HepG2 (cell line): Measurements from ENCODE around the gene DSTN. TPM values are rescaled to one million over a fixed set of nuclear protein-coding genes. Genes with fewer than 3 reads are reported as not detected.

ENCODE experiments used
- CBFB ChIP-seq: sonication (generic); formaldehyde crosslinking; IDR thresholded peaks from 2 replicates; pipeline ENCODE4 v1.4.0; 2020; ENCODE audit warnings: missing genetic modification reagents
- FOXA3 ChIP-seq: IDR thresholded peaks from 2 replicates; pipeline ENCODE4 v1.6.1; 2016; ENCODE audit warnings: missing genetic modification reagents, missing compliant biosample characterization
- FOXJ3 ChIP-seq: sonication (generic); formaldehyde crosslinking; IDR thresholded peaks from 2 replicates; pipeline ENCODE4 v1.4.0; 2020; ENCODE audit warnings: missing genetic modification reagents, mild to moderate bottlenecking, borderline replicate concordance
- HDAC1 ChIP-seq: sonication (generic); formaldehyde crosslinking; IDR thresholded peaks from 2 replicates; pipeline ENCODE4 v1.5.1; 2020; ENCODE audit warnings: mild to moderate bottlenecking, missing genetic modification reagents
- KDM4B ChIP-seq: sonication (generic); formaldehyde crosslinking; IDR thresholded peaks from 2 replicates; pipeline ENCODE4 v1.4.0; 2020; ENCODE audit warnings: missing genetic modification reagents
- MEF2D ChIP-seq: sonication (generic); formaldehyde crosslinking; IDR thresholded peaks from 2 replicates; pipeline ENCODE4 v1.5.1; 2020; ENCODE audit warnings: mild to moderate bottlenecking, missing genetic modification reagents
- NCOA2 ChIP-seq: sonication (generic); formaldehyde crosslinking; IDR thresholded peaks from 2 replicates; pipeline ENCODE4 v1.8.0; 2022; ENCODE audit warnings: inconsistent platforms
- NFE2 ChIP-seq: sonication (generic); formaldehyde crosslinking; IDR thresholded peaks from 2 replicates; pipeline ENCODE4 v1.4.0; 2020; ENCODE audit warnings: missing genetic modification reagents
- NR2F6 ChIP-seq, 2 experiments: IDR thresholded peaks; 2 replicates each; pipeline ENCODE4 v1.6.1; 2016; ENCODE audit warnings: antibody characterized with exemption in 1 of 2, mild to moderate bottlenecking in 1 of 2
- RFXANK ChIP-seq: IDR thresholded peaks from 2 replicates; pipeline ENCODE4 v1.6.1; 2016
- RFXAP ChIP-seq: sonication (generic); formaldehyde crosslinking; IDR thresholded peaks from 2 replicates; pipeline ENCODE4 v1.4.0; 2020; ENCODE audit warnings: missing genetic modification reagents, borderline replicate concordance
- SMAD3 ChIP-seq: sonication (generic); formaldehyde crosslinking; IDR thresholded peaks from 2 replicates; pipeline ENCODE4 v1.4.0; 2020; ENCODE audit warnings: missing genetic modification reagents
- SOX13 ChIP-seq, 3 experiments: fragments of 450-650 bp in 1 of 3; sonication (generic) in 1 of 3; formaldehyde crosslinking in 1 of 3; IDR thresholded peaks in 2 of 3; conservative IDR thresholded peaks in 1 of 3; 2 replicates each; pipeline versions ENCODE4 v1.5.0 to v1.6.1; 2016 to 2020; ENCODE audit warnings: antibody characterized with exemption in 1 of 3, mild to moderate bottlenecking in 1 of 3, missing compliant biosample characterization in 1 of 3, missing genetic modification reagents in 1 of 3, moderate library complexity in 1 of 3
- TARDBP ChIP-seq: sonication (generic); formaldehyde crosslinking; IDR thresholded peaks from 2 replicates; pipeline ENCODE4 v1.8.0; 2022; ENCODE audit warnings: mild to moderate bottlenecking, missing genetic modification reagents
- TEAD3 ChIP-seq: optimal IDR thresholded peaks from 2 replicates; pipeline ENCODE3; 2016; ENCODE audit warnings: borderline replicate concordance
- TGIF2 ChIP-seq: IDR thresholded peaks from 2 replicates; pipeline ENCODE4 v1.6.1; 2016; ENCODE audit warnings: control low read depth, missing compliant biosample characterization
- XRCC5 ChIP-seq: fragments of 200-400 bp; formaldehyde crosslinking; optimal IDR thresholded peaks from 2 replicates; pipeline ENCODE3; 2017; ENCODE audit warnings: mild to moderate bottlenecking, low read length
- YEATS2 ChIP-seq: sonication (generic); formaldehyde crosslinking; IDR thresholded peaks from 2 replicates; pipeline ENCODE4 v1.4.0; 2020; ENCODE audit warnings: missing genetic modification reagents, borderline replicate concordance
- ZFP36 ChIP-seq: fragments of 150-350 bp; IDR thresholded peaks from 2 replicates; pipeline ENCODE4 v1.6.1; 2018; ENCODE audit warnings: borderline replicate concordance, low read length, low read depth; ENCODE audit not compliant: partially characterized antibody
- ZMAT3 ChIP-seq: sonication (generic); formaldehyde crosslinking; conservative IDR thresholded peaks from 2 replicates; pipeline ENCODE4 v1.7.0; 2021; ENCODE audit warnings: missing genetic modification reagents
- ZNF225 ChIP-seq: sonication (generic); formaldehyde crosslinking; IDR thresholded peaks from 2 replicates; pipeline ENCODE4 v1.4.0; 2020; ENCODE audit warnings: mild to moderate bottlenecking, missing genetic modification reagents
- ZNF335 ChIP-seq: sonication (generic); formaldehyde crosslinking; IDR thresholded peaks from 2 replicates; pipeline ENCODE4 v1.4.0; 2020; ENCODE audit warnings: missing genetic modification reagents
- ZNF33A ChIP-seq: sonication (generic); formaldehyde crosslinking; IDR thresholded peaks from 2 replicates; pipeline ENCODE4 v1.5.1; 2020; ENCODE audit warnings: missing genetic modification reagents, mild to moderate bottlenecking, moderate library complexity, borderline replicate concordance
- ZNF83 ChIP-seq: sonication (generic); formaldehyde crosslinking; IDR thresholded peaks from 2 replicates; pipeline ENCODE4 v1.4.0; 2020; ENCODE audit warnings: missing genetic modification reagents, mild to moderate bottlenecking, borderline replicate concordance
- ZSCAN31 ChIP-seq: sonication (generic); formaldehyde crosslinking; IDR thresholded peaks from 2 replicates; pipeline ENCODE4 v1.5.0; 2020; ENCODE audit warnings: low read depth, mild to moderate bottlenecking, missing genetic modification reagents
- polyA plus RNA-seq, 8 experiments: library from polyadenylated mRNA; depleted of rRNA in 3 of 8; stranded (reverse) in 7 of 8; unstranded in 1 of 8; fragments of >200 nt; fragmentation: Illumina TruSeq in 4 of 8; extraction: Trizol in 4 of 8; gene quantifications; 2 replicates each; pipeline versions ENCODE4 v1.2.1 to v1.2.3, GENCODE V29; 2011 to 2016; ENCODE audit warnings: low read depth in 4 of 8, missing spikeins in 1 of 8, mixed read lengths in 1 of 8; ENCODE audit not compliant: insufficient read depth in 1 of 8
- total RNA-seq, 5 experiments: library from RNA; depleted of rRNA; stranded (reverse); fragments of >200 nt; fragmentation: Illumina TruSeq; extraction: Trizol; gene quantifications; 2 replicates each; pipeline ENCODE4 v1.2.3, GENCODE V29; 2016; ENCODE audit warnings: low read depth in 1 of 5
- TF ChIP-seq, protein P1 (sequence below): sonication (generic); formaldehyde crosslinking; IDR thresholded peaks from 2 replicates; pipeline ENCODE4 v1.5.1; 2020; ENCODE audit warnings: mild to moderate bottlenecking, moderate library complexity, missing genetic modification reagents
- TF ChIP-seq, protein P2 (sequence below): sonication (generic); formaldehyde crosslinking; IDR thresholded peaks from 2 replicates; pipeline ENCODE4 v1.8.0; 2022; ENCODE audit warnings: missing genetic modification reagents, low read depth, mild to moderate bottlenecking, borderline replicate concordance
- TF ChIP-seq, protein P3 (sequence below): sonication (generic); formaldehyde crosslinking; IDR thresholded peaks from 2 replicates; pipeline ENCODE4 v1.5.1; 2020; ENCODE audit warnings: missing genetic modification reagents, mild to moderate bottlenecking, borderline replicate concordance

The DSTN gene
- total and polyA plus RNA-seq, 2 of the 13 experiments (the other 11 are each of a cell fraction or from before 2014, with no cell fraction given) = 27.6 to 106 TPM

DNA sequence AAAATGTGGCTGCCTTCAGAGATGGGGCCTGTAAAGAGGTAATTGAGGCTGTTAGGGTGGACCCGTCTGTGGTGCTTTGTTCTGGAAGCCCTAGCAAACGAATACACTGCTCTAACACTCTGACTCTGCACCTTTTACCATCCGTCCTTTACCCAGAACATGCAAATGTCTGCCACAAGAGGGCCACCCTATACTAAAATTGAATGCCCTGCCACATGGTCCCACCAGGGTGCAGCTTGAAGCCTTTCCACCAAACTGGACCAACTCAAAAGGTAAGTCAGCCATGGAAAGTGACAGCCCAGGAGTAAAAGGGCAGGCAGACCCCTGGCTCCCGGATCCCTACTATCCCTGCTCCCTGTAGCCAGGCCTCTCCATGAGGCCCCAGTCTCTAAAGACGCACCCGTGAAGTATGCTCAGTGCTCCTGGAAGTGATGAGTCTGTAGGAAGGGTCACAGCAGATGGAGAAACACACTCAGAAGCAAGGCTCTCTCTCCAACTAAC, 32.9 kb upstream of the DSTN start (continued):
- 0 out of 2 replicates have a peak, but pooled peaks have one; percentile 78 for TF ChIP-seq ZNF33A (CRISPR knock-in tag)
- TF ChIP-seq ZMAT3 (CRISPR knock-in tag) = 0 out of 2 replicates have a peak, but pooled peaks have one; percentile 48
- peak; percentile 80 for TF ChIP-seq TARDBP (CRISPR knock-in tag)
- TF ChIP-seq HDAC1 = peak; percentile 52; the same call in 1 of the 2 replicates
- TF ChIP-seq ZNF83 = peak; percentile 73; the same call in 1 of the 2 replicates
- peak; percentile 29; the same call in 1 of the 2 replicates for TF ChIP-seq ZNF225 (CRISPR knock-in tag)
- peak; percentile 96 for TF ChIP-seq XRCC5
- TF ChIP-seq, protein P1, sequence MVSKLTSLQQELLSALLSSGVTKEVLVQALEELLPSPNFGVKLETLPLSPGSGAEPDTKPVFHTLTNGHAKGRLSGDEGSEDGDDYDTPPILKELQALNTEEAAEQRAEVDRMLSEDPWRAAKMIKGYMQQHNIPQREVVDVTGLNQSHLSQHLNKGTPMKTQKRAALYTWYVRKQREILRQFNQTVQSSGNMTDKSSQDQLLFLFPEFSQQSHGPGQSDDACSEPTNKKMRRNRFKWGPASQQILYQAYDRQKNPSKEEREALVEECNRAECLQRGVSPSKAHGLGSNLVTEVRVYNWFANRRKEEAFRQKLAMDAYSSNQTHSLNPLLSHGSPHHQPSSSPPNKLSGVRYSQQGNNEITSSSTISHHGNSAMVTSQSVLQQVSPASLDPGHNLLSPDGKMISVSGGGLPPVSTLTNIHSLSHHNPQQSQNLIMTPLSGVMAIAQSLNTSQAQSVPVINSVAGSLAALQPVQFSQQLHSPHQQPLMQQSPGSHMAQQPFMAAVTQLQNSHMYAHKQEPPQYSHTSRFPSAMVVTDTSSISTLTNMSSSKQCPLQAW = peak; percentile 88
- TF ChIP-seq FOXA3 (CRISPR knock-in tag) = peak; percentile 51; the same call in 1 of the 2 replicates
- TF ChIP-seq RFXANK (CRISPR knock-in tag) = peak; percentile 64
- TF ChIP-seq TEAD3 = peak; percentile 98
- TF ChIP-seq SOX13 (IDR thresholded peaks at IDR 0.05) = no peak
- TF ChIP-seq SOX13 (CRISPR knock-in tag; conservative IDR thresholded peaks at IDR 0.05 in 1 of 2, IDR thresholded peaks at IDR 0.05 in 1 of 2) = peak in 1 of 2 experiments; percentile 59; a peak in 2 of 4 replicates
- TF ChIP-seq ZSCAN31 (CRISPR knock-in tag) = peak; percentile 57; the same call in 1 of the 2 replicates
- peak; percentile 62; the same call in 1 of the 2 replicates for TF ChIP-seq TGIF2 (CRISPR knock-in tag)
- TF ChIP-seq, protein P2, sequence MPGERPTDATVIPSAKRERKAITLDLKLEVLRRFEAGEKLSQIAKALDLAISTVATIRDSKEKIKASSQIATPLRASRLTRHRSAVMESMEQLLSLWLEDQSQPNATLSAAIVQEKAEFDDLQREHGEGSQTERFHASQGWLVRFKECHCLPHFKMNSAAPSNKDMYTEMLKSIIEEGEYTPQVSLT = no peak
- TF ChIP-seq SMAD3 (CRISPR knock-in tag) = peak; percentile 75; the same call in 1 of the 2 replicates
- peak; percentile 58; the same call in 1 of the 2 replicates for TF ChIP-seq CBFB (CRISPR knock-in tag)
- TF ChIP-seq FOXJ3 = no peak
- peak; percentile 59; the same call in 1 of the 2 replicates for TF ChIP-seq ZNF335 (CRISPR knock-in tag)
- no peak for TF ChIP-seq RFXAP
- peak; percentile 72; the same call in 1 of the 2 replicates for TF ChIP-seq MEF2D (CRISPR knock-in tag)
- peak; percentile 79; the same call in 1 of the 2 replicates for TF ChIP-seq YEATS2 (CRISPR knock-in tag)
- TF ChIP-seq NFE2 = peak; percentile 60; the same call in 1 of the 2 replicates
- TF ChIP-seq, protein P3, sequence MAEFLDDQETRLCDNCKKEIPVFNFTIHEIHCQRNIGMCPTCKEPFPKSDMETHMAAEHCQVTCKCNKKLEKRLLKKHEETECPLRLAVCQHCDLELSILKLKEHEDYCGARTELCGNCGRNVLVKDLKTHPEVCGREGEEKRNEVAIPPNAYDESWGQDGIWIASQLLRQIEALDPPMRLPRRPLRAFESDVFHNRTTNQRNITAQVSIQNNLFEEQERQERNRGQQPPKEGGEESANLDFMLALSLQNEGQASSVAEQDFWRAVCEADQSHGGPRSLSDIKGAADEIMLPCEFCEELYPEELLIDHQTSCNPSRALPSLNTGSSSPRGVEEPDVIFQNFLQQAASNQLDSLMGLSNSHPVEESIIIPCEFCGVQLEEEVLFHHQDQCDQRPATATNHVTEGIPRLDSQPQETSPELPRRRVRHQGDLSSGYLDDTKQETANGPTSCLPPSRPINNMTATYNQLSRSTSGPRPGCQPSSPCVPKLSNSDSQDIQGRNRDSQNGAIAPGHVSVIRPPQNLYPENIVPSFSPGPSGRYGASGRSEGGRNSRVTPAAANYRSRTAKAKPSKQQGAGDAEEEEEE (CRISPR knock-in tag) = peak; percentile 64; the same call in 1 of the 2 replicates
- peak; percentile 55 for TF ChIP-seq ZFP36
- TF ChIP-seq NR2F6 (IDR thresholded peaks at IDR 0.05) = no peak
- peak; percentile 70; the same call in 1 of the 2 replicates for TF ChIP-seq NR2F6 (CRISPR knock-in tag; IDR thresholded peaks at IDR 0.05)
- 0 out of 2 replicates have a peak, but pooled peaks have one; percentile 24 for TF ChIP-seq KDM4B (CRISPR knock-in tag)
- 0 out of 2 replicates have a peak, but pooled peaks have one; percentile 27 for TF ChIP-seq NCOA2
